SK-N-SH (cell line): Measurements from ENCODE around the gene MEGF6.
A peak's percentile ranks its signal among the peaks of the same experiment; 100 is the strongest.

Experiments
- EP300 ChIP-seq, 2 experiments: IDR thresholded peaks; 2 replicates each; pipeline versions ENCODE4 v1.4.0 to v1.6.1; 2012; ENCODE audit warnings: borderline replicate concordance in 1 of 2, low read depth in 1 of 2, low read length in 1 of 2
- JUND ChIP-seq: IDR thresholded peaks from 2 replicates; pipeline ENCODE4 v1.4.0; 2012
- MXI1 ChIP-seq: IDR thresholded peaks from 2 replicates; pipeline ENCODE4 v1.6.1; 2012; ENCODE audit warnings: mild to moderate bottlenecking, low read depth, low read length, improper control_type of control experiment
- POLR2AphosphoS5 ChIP-seq: IDR thresholded peaks from 2 replicates; pipeline ENCODE4 v1.6.1; 2012; ENCODE audit warnings: low read depth, low read length
- TAF1 ChIP-seq: IDR thresholded peaks from 2 replicates; pipeline ENCODE4 v1.6.1; 2012; ENCODE audit warnings: low read depth, mild to moderate bottlenecking, low read length, moderate library complexity, borderline replicate concordance
- TEAD4 ChIP-seq: IDR thresholded peaks from 2 replicates; pipeline ENCODE4 v1.4.0; 2012; ENCODE audit warnings: mild to moderate bottlenecking, borderline replicate concordance; ENCODE audit not compliant: insufficient read depth
- YY1 ChIP-seq: IDR thresholded peaks from 2 replicates; pipeline ENCODE4 v1.4.0; 2012; ENCODE audit warnings: low read depth, mild to moderate bottlenecking
- TF ChIP-seq, protein P1 (sequence below): fragments of 200-600 bp; sonication (generic); IDR thresholded peaks from 2 replicates; pipeline ENCODE4 v1.6.1; 2017; ENCODE audit warnings: antibody characterized with exemption, mild to moderate bottlenecking, moderate library complexity

DNA sequence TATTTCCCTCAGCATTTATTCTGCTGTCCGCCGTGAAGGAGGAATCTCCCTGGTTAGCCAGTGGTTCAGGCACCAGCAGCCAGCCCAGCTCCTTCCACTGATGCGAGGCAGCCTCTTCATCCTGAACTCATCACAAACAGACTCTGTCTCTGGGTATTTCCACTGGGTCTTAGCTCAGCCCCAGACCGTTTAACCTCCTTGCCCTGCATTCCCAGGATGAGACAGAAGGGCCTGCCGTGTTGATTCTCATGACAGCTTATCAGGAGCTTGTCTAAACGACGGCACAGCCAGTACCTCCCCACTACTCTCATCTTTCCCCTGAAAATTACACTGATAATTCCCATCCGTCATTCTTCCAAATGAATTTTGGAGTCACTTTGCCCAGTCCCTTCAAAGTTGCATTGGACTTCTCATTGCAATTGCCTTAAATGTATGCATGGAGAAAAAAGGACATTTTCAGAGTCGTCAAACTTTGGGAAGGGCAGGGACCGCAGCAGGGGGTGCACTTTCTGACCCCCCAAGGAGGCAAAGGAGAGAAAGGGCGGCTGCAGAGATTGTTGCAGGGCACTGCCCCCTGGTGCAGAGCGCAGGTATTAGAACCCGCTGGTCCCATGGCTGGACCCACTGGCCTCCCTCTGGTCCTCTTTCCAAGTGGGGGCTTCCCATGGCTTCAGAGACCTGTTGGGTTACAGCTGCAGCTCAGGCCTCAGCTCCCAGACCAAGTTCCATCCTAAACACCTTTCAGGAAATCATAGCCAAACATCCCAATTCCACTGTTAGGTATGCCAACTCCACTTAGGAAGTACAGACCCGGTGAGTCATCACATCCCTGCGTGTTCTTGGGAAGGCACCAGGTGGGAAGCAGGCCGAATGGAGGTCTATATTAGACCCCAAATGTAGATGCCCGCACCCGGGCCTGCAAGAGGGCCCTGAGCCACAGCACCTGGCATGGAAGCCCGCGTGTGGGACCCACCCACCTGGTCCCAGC lies 3.7 kb upstream of the MEGF6 start:
- TF ChIP-seq, protein P1, sequence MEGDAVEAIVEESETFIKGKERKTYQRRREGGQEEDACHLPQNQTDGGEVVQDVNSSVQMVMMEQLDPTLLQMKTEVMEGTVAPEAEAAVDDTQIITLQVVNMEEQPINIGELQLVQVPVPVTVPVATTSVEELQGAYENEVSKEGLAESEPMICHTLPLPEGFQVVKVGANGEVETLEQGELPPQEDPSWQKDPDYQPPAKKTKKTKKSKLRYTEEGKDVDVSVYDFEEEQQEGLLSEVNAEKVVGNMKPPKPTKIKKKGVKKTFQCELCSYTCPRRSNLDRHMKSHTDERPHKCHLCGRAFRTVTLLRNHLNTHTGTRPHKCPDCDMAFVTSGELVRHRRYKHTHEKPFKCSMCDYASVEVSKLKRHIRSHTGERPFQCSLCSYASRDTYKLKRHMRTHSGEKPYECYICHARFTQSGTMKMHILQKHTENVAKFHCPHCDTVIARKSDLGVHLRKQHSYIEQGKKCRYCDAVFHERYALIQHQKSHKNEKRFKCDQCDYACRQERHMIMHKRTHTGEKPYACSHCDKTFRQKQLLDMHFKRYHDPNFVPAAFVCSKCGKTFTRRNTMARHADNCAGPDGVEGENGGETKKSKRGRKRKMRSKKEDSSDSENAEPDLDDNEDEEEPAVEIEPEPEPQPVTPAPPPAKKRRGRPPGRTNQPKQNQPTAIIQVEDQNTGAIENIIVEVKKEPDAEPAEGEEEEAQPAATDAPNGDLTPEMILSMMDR, result peak; percentile 73
- TF ChIP-seq EP300 (IDR thresholded peaks at IDR 0.05; ENCODE audit: borderline replicate concordance in 1 of 2, low read depth in 1 of 2, low read length in 1 of 2) (no peak), POLR2AphosphoS5 (no peak), MXI1 (no peak), YY1 (no peak), TEAD4 (no peak), JUND (no peak), TAF1 (no peak)
